HepG2 (cell line): Measurements from ENCODE around the gene SCYGR4. TPM values are rescaled to one million over a fixed set of nuclear protein-coding genes. Genes with fewer than 3 reads are reported as not detected.

Experiments used
- ATAC-seq: fragments of 200-7000 bp; cut with Tn5 transposase; 3 replicates; pipeline ENCODE4 v1.9.1; 2020; ENCODE audit warnings: mild to moderate bottlenecking, moderate library complexity
- BruUV-seq: library from RNA; stranded (reverse); fragments of 400-500 nt; replicated peaks from 2 replicates; lab custom pipeline; 2021; lab: Mats Ljungman, UMichigan
- CTCF ChIA-PET: fragments of 300-600 bp; formaldehyde crosslinking; extraction: SDS; loops from one replicate; lab custom pipeline; 2021; ENCODE audit warnings: low total read pairs, inconsistent platforms, low intra/inter-chr PET ratio; lab: Yijun Ruan, JAX
- POLR2A ChIA-PET: fragments of 350-600 bp; sonication (Branson Sonifier 250); formaldehyde crosslinking; loops from one replicate; lab custom pipeline; 2020; ENCODE audit warnings: antibody characterized with exemption, inconsistent platforms; lab: Yijun Ruan, JAX
- DNase-seq: peaks from one replicate; pipeline ENCODE4 v3.0.0-alpha.2; 2015; ENCODE audit warnings: low spot score
- FAIRE-seq: peaks from 3 replicates; lab custom pipeline; 2011; peaks lifted over from hg19 to GRCh38; lab: Jason Lieb, UNC
- H2AFZ ChIP-seq: one replicate; pipeline ENCODE4 v1.6.1; 2011; ENCODE audit warnings: low read length, inconsistent platforms
- H3K27ac ChIP-seq: fragments of 300-600 bp; 3 replicates; pipeline ENCODE4 v1.8.0; 2011; ENCODE audit warnings: mixed run types, mild to moderate bottlenecking, mixed read lengths, low read length, inconsistent platforms; ENCODE audit not compliant: insufficient read depth; ENCODE audit errors: extremely low read length
- H3K27me3 ChIP-seq, 2 experiments: fragments of 200-600 bp in 1 of 2; 2 replicates in 1 of 2; 3 replicates in 1 of 2; pipeline versions ENCODE4 v1.6.0 to v1.8.0; 2011; ENCODE audit warnings: low read length in 2 of 2, mild to moderate bottlenecking in 2 of 2, moderate library complexity in 2 of 2, inconsistent platforms in 1 of 2; ENCODE audit not compliant: insufficient read depth in 2 of 2, control insufficient read depth in 1 of 2
- H3K36me3 ChIP-seq, 2 experiments: fragments of 200-600 bp in 1 of 2; replicated peaks in 1 of 2; 2 replicates in 1 of 2; 3 replicates in 1 of 2; pipeline versions ENCODE4 v1.5.1 to v1.8.0; 2011; ENCODE audit warnings: low read length in 2 of 2, inconsistent platforms in 1 of 2; ENCODE audit not compliant: insufficient read depth in 2 of 2, control insufficient read depth in 1 of 2
- H3K4me1 ChIP-seq: 2 replicates; pipeline ENCODE4 v1.5.1; 2012; ENCODE audit warnings: low read length, inconsistent platforms; ENCODE audit not compliant: insufficient read depth
- H3K4me2 ChIP-seq: 2 replicates; pipeline ENCODE4 v1.6.0; 2011; ENCODE audit warnings: low read depth, low read length, inconsistent platforms
- H3K4me3 ChIP-seq, 3 experiments: fragments of 200-600 bp in 1 of 3; sonication (generic), shearing (Covaris generic) in 1 of 3; replicated peaks in 1 of 3; 2 replicates each; pipeline ENCODE4 v1.5.1; 2011 to 2016; ENCODE audit warnings: low read length in 3 of 3, inconsistent platforms in 2 of 3, low read depth in 2 of 3, mild to moderate bottlenecking in 2 of 3, control low read depth in 1 of 3, mixed read lengths in 1 of 3; ENCODE audit not compliant: insufficient read depth in 1 of 3
- H3K79me2 ChIP-seq: one replicate; pipeline ENCODE4 v1.6.1; 2011; ENCODE audit warnings: low read length, inconsistent platforms; ENCODE audit not compliant: insufficient read depth
- H3K9ac ChIP-seq: 2 replicates; pipeline ENCODE4 v1.6.0; 2011; ENCODE audit warnings: mild to moderate bottlenecking, low read depth, low read length, inconsistent platforms; ENCODE audit not compliant: insufficient read depth
- H3K9me3 ChIP-seq: 2 replicates; pipeline ENCODE4 v1.5.1; 2012; ENCODE audit warnings: mild to moderate bottlenecking, low read length
- H4K20me1 ChIP-seq: 2 replicates; pipeline ENCODE4 v1.6.0; 2011; ENCODE audit warnings: inconsistent platforms, mild to moderate bottlenecking, low read length, moderate library complexity; ENCODE audit not compliant: insufficient read depth
- CBX2 ChIP-seq, 2 experiments: fragments of 200-600 bp in 1 of 2; sonication (generic); formaldehyde crosslinking in 1 of 2; IDR thresholded peaks; 2 replicates each; pipeline versions ENCODE4 v1.7.0 to v1.8.1; 2018 to 2022; ENCODE audit warnings: low read depth in 2 of 2, low read length in 1 of 2, mild to moderate bottlenecking in 1 of 2, missing genetic modification reagents in 1 of 2
- MYC ChIP-seq: sonication (generic); formaldehyde crosslinking; IDR thresholded peaks from 2 replicates; pipeline ENCODE4 v1.9.0; 2021; ENCODE audit warnings: missing genetic modification reagents, borderline replicate concordance
- PHF8 ChIP-seq: sonication (generic); formaldehyde crosslinking; IDR thresholded peaks from 2 replicates; pipeline ENCODE4 v1.5.0; 2020; ENCODE audit warnings: missing genetic modification reagents
- ZKSCAN1 ChIP-seq: fragments of 150-350 bp; IDR thresholded peaks from 2 replicates; pipeline ENCODE4 v1.6.1; 2014; ENCODE audit warnings: low read length
- ZNF263 ChIP-seq: sonication (generic); formaldehyde crosslinking; IDR thresholded peaks from 2 replicates; pipeline ENCODE4 v1.4.0; 2020; ENCODE audit warnings: missing genetic modification reagents
- ZSCAN9 ChIP-seq: IDR thresholded peaks from 2 replicates; pipeline ENCODE4 v1.6.1; 2016; ENCODE audit warnings: borderline replicate concordance
- in situ Hi-C: cut with HindIII; loops from 2 replicates; pipeline ENCODE4 v1.10.0; 2017; ENCODE audit warnings: low pct_unique_long_range_greater_than_20kb; ENCODE audit not compliant: extremely low pct_ligation_motif_present
- intact Hi-C: fragments of 100-400 bp; cut with micrococcal nuclease; formaldehyde crosslinking; loops from one replicate; pipeline ENCODE4 v1.10.0; 2022; ENCODE audit not compliant: unreplicated experiment
- polyA plus RNA-seq, 8 experiments: library from polyadenylated mRNA; depleted of rRNA in 3 of 8; stranded (reverse) in 7 of 8; unstranded in 1 of 8; fragments of >200 nt; fragmentation: Illumina TruSeq in 4 of 8; extraction: Trizol in 4 of 8; gene quantifications; 2 replicates each; pipeline versions ENCODE4 v1.2.1 to v1.2.3, GENCODE V29; 2011 to 2016; ENCODE audit warnings: low read depth in 4 of 8, missing spikeins in 1 of 8, mixed read lengths in 1 of 8; ENCODE audit not compliant: insufficient read depth in 1 of 8
- total RNA-seq, 5 experiments: library from RNA; depleted of rRNA; stranded (reverse); fragments of >200 nt; fragmentation: Illumina TruSeq; extraction: Trizol; gene quantifications; 2 replicates each; pipeline ENCODE4 v1.2.3, GENCODE V29; 2016; ENCODE audit warnings: low read depth in 1 of 5
- TF ChIP-seq, protein P1 (sequence below): sonication (generic); formaldehyde crosslinking; IDR thresholded peaks from 2 replicates; pipeline ENCODE4 v1.8.1; 2023; ENCODE audit warnings: mild to moderate bottlenecking, missing genetic modification reagents

The SCYGR4 gene
- total and polyA plus RNA-seq, 2 of the 13 experiments (the other 11 are each of a cell fraction or from before 2014, with no cell fraction given) = not detected

DNA sequence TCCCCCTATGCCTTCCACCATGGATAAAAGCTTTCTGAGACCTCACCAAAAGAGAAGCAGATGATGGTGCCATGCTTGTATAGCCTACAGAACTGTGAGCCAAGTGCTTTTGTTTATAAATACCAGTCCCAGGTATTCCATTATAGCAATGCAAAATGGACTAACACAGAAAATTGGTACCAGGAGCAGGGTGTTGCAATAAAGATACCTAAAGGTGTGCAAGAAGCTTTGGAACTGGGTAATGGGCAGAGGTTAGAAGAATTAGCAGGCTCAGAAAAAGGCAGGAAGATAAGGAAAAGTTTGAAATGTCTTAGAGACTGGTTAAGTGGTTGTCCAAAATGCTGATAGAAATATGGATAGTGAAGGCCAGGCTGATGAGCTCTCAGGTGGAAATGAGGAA lies 34.9 kb upstream of the SCYGR4 start:
- no TSS peak for BruUV-seq
- FAIRE-seq (no peak), DNase-seq (no peak)
- Histone ChIP-seq H3K27ac (no peak overlapping the region), H3K36me3 (no peaks in the 10 kb centered on the region), H3K4me3 (no peak overlapping the region), H3K9me3 (peaks cover 14% of the 10 kb centered on the region), H3K79me2 (no peaks in the 10 kb centered on the region)
- intact Hi-C loops = no loop called here
- POLR2A ChIA-PET = no interaction called here
- TF ChIP-seq MYC (no peak), PHF8 (CRISPR knock-in tag) (no peak), CBX2 (IDR thresholded peaks at IDR 0.05; ENCODE audit: low read depth, low read length) (no peak), CBX2 (CRISPR knock-in tag; IDR thresholded peaks at IDR 0.05; ENCODE audit: low read depth) (no peak), ZKSCAN1 (no peak), ZNF263 (CRISPR knock-in tag) (no peak), ZSCAN9 (CRISPR knock-in tag) (no peak)
- TF ChIP-seq, protein P1, sequence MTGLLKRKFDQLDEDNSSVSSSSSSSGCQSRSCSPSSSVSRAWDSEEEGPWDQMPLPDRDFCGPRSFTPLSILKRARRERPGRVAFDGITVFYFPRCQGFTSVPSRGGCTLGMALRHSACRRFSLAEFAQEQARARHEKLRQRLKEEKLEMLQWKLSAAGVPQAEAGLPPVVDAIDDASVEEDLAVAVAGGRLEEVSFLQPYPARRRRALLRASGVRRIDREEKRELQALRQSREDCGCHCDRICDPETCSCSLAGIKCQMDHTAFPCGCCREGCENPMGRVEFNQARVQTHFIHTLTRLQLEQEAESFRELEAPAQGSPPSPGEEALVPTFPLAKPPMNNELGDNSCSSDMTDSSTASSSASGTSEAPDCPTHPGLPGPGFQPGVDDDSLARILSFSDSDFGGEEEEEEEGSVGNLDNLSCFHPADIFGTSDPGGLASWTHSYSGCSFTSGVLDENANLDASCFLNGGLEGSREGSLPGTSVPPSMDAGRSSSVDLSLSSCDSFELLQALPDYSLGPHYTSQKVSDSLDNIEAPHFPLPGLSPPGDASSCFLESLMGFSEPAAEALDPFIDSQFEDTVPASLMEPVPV = no peak
- TF ChIP-seq, all 625 proteins: peak for 0
- H4K20me1 ChIP-seq = no peaks in the 10 kb centered on the region
- no peak overlapping the region for H3K9ac ChIP-seq
- H2AFZ ChIP-seq = no peak overlapping the region
- in situ Hi-C loops = no loop called here
- no peak overlapping the region for H3K4me2 ChIP-seq
- CTCF ChIA-PET = no interaction called here
- ATAC-seq = no peak
- H3K4me1 ChIP-seq = peaks cover 12% of the 10 kb centered on the region
- H3K27me3 ChIP-seq = no peaks in the 10 kb centered on the region
